SK-N-SH (cell line): ENCODE measurements around the gene GADD45B. TPM values are rescaled to one million over a fixed set of nuclear protein-coding genes. Genes with fewer than 3 reads are reported as not detected.

Experiments
- CTCF ChIA-PET: fragments of 300-600, 350-600 bp; formaldehyde crosslinking; extraction: SDS; loops from one replicate; lab custom pipeline; 2021; lab: Yijun Ruan, JAX
- POLR2A ChIA-PET: fragments of 350-600 bp; sonication (Branson Sonifier 250); formaldehyde crosslinking; extraction: SDS; loops from one replicate; lab custom pipeline; 2020; ENCODE audit warnings: antibody characterized with exemption, inconsistent platforms; lab: Yijun Ruan, JAX
- DNase-seq: peaks from one replicate; pipeline ENCODE4 v3.0.0; 2012
- H2AFZ ChIP-seq: fragments of 200-600 bp; sonication (generic); 2 replicates; pipeline ENCODE4 v1.8.1; 2016; ENCODE audit warnings: antibody characterized with exemption, mild to moderate bottlenecking, low read depth
- H3F3A ChIP-seq: fragments of 200-600 bp; sonication (generic); replicated peaks from 2 replicates; pipeline ENCODE3; 2016; ENCODE audit warnings: antibody characterized with exemption, mild to moderate bottlenecking; ENCODE audit not compliant: insufficient read depth
- H3K27ac ChIP-seq, 2 experiments: fragments of 200-500 bp in 1 of 2; fragments of 200-600 bp in 1 of 2; sonication (Bioruptor generic) in 1 of 2; sonication (generic), shearing (Covaris generic) in 1 of 2; 2 replicates each; pipeline versions ENCODE4 v1.5.1 to v1.6.1; 2014 to 2016; ENCODE audit warnings: low read depth in 2 of 2, inconsistent platforms in 1 of 2, low read length in 1 of 2, mild to moderate bottlenecking in 1 of 2, mixed read lengths in 1 of 2
- H3K27me3 ChIP-seq: fragments of 200-600 bp; sonication (generic), shearing (Covaris generic); 2 replicates; pipeline ENCODE4 v1.6.1; 2016; ENCODE audit warnings: mixed run types; ENCODE audit not compliant: insufficient read depth
- H3K36me3 ChIP-seq, 2 experiments: fragments of 200-500 bp in 1 of 2; fragments of 200-600 bp in 1 of 2; sonication (Bioruptor generic) in 1 of 2; sonication (generic) in 1 of 2; replicated peaks in 1 of 2; 2 replicates each; pipeline versions ENCODE3 to v1.5.1; 2014 to 2016; ENCODE audit warnings: low read length in 1 of 2, mild to moderate bottlenecking in 1 of 2; ENCODE audit not compliant: insufficient read depth in 2 of 2, control insufficient read depth in 1 of 2
- H3K4me1 ChIP-seq, 2 experiments: fragments of 200-500 bp in 1 of 2; fragments of 200-600 bp in 1 of 2; sonication (Bioruptor generic) in 1 of 2; sonication (generic), shearing (Covaris generic) in 1 of 2; 2 replicates each; pipeline versions ENCODE4 v1.5.1 to v1.6.1; 2014 to 2016; ENCODE audit warnings: low read depth in 1 of 2, low read length in 1 of 2, mixed run types in 1 of 2; ENCODE audit not compliant: insufficient read depth in 2 of 2, control insufficient read depth in 1 of 2
- H3K4me2 ChIP-seq: fragments of 200-600 bp; sonication (generic), shearing (Covaris generic); 2 replicates; pipeline ENCODE4 v1.6.1; 2017; ENCODE audit warnings: mixed run types
- H3K4me3 ChIP-seq, 2 experiments: fragments of 200-500 bp in 1 of 2; fragments of 200-600 bp in 1 of 2; sonication (Bioruptor generic) in 1 of 2; sonication (generic), shearing (Covaris generic) in 1 of 2; 2 replicates each; pipeline versions ENCODE4 v1.5.1 to v1.8.1; 2014 to 2016; ENCODE audit warnings: low read depth in 2 of 2, inconsistent platforms in 1 of 2, low read length in 1 of 2, mild to moderate bottlenecking in 1 of 2, mixed read lengths in 1 of 2, moderate library complexity in 1 of 2
- H3K79me2 ChIP-seq: fragments of 200-600 bp; sonication (generic); 2 replicates; pipeline ENCODE4 v1.8.1; 2017; ENCODE audit warnings: mild to moderate bottlenecking; ENCODE audit not compliant: insufficient read depth
- H3K9ac ChIP-seq: fragments of 200-600 bp; sonication (generic); 2 replicates; pipeline ENCODE4 v1.6.1; 2017; ENCODE audit warnings: mixed run types
- H3K9me2 ChIP-seq: fragments of 200-600 bp; sonication (generic); 2 replicates; pipeline ENCODE4 v1.6.1; 2017; ENCODE audit warnings: mixed run types
- H3K9me3 ChIP-seq: fragments of 200-600 bp; sonication (generic); 2 replicates; pipeline ENCODE4 v1.6.1; 2017; ENCODE audit warnings: mixed run types, mild to moderate bottlenecking, moderate library complexity
- H4K20me1 ChIP-seq: fragments of 200-600 bp; sonication (generic); 2 replicates; pipeline ENCODE4 v1.6.1; 2017; ENCODE audit warnings: mild to moderate bottlenecking, mixed run types; ENCODE audit not compliant: insufficient read depth
- CHD2 ChIP-seq: fragments of 150-350 bp; IDR thresholded peaks from 2 replicates; pipeline ENCODE4 v1.6.1; 2018; ENCODE audit warnings: low read length; ENCODE audit not compliant: partially characterized antibody
- MAX ChIP-seq: IDR thresholded peaks from 2 replicates; pipeline ENCODE4 v1.4.0; 2012; ENCODE audit warnings: low read depth
- NFIC ChIP-seq: IDR thresholded peaks from 2 replicates; pipeline ENCODE4 v1.4.0; 2012; ENCODE audit warnings: borderline replicate concordance
- RAD21 ChIP-seq: IDR thresholded peaks from 2 replicates; pipeline ENCODE4 v1.6.1; 2012; ENCODE audit warnings: mild to moderate bottlenecking, low read length
- RCOR1 ChIP-seq: fragments of 150-350 bp; IDR thresholded peaks from 2 replicates; pipeline ENCODE4 v1.6.1; 2017; ENCODE audit warnings: antibody characterized with exemption, low read length
- RXRA ChIP-seq: IDR thresholded peaks from 2 replicates; pipeline ENCODE4 v1.4.0; 2012; ENCODE audit warnings: low read depth, mild to moderate bottlenecking, borderline replicate concordance
- TAF1 ChIP-seq: IDR thresholded peaks from 2 replicates; pipeline ENCODE4 v1.6.1; 2012; ENCODE audit warnings: low read depth, mild to moderate bottlenecking, low read length, moderate library complexity, borderline replicate concordance
- TCF12 ChIP-seq: IDR thresholded peaks from 2 replicates; pipeline ENCODE4 v1.4.0; 2012
- ZBTB33 ChIP-seq: IDR thresholded peaks from 2 replicates; pipeline ENCODE4 v1.4.0; 2012; ENCODE audit warnings: low read depth, borderline replicate concordance
- WGBS: methylation state at CpG from one replicate; pipeline ENCODE4 v1.1.6; 2017; ENCODE audit warnings: low lambda C conversion rate; 5-methylcytosine and 5-hydroxymethylcytosine counted together
- polyA plus RNA-seq, 3 experiments: library from polyadenylated mRNA; depleted of rRNA; stranded (reverse); fragments of >200 nt; gene quantifications; 2 replicates each; pipeline ENCODE4 v1.2.3, GENCODE V29; 2012
- TF ChIP-seq, protein P1 (sequence below): IDR thresholded peaks from 2 replicates; pipeline ENCODE4 v1.6.1; 2012; ENCODE audit warnings: mild to moderate bottlenecking, low read depth, low read length, moderate library complexity

Gene GADD45B
- polyA plus RNA-seq, 1 of the 3 experiments (the other 2 are of a cell fraction): 67.6 TPM

DNA sequence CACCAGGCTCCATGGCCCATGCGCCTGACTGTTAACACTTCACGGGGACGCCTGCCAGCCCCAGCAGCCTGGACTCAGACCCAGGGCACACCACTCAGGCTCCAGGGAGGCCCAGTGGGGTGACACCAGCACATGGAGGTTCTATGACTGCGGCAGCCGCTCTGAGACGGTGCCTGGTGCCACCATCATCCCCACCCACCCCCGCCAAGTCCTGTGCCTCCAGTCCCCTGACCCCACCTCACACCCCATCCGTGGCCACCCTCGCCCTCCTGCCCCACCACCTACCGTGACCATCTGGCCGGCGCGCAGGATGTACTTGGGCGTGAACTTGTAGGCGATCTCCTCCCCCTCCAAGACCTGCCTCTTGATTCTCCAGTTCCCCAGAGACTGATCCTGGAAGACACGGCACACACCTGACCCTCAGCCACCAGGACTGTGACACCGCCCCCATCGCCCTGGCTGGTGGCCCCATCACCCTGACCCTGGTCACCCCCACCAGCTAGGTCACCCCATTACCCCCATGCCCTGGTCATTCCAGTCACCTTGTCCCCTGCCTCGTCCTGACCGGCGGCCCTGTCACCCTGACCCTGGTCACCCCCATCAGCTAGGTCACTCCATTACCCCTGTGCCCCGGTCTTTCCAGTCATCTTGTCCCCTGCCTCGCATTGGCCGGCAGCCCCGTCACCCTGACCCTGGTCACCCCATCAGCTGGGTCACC is 43.6 kb upstream of the GADD45B start (continued):
- no peak for TF ChIP-seq RCOR1
- TF ChIP-seq, protein P1, sequence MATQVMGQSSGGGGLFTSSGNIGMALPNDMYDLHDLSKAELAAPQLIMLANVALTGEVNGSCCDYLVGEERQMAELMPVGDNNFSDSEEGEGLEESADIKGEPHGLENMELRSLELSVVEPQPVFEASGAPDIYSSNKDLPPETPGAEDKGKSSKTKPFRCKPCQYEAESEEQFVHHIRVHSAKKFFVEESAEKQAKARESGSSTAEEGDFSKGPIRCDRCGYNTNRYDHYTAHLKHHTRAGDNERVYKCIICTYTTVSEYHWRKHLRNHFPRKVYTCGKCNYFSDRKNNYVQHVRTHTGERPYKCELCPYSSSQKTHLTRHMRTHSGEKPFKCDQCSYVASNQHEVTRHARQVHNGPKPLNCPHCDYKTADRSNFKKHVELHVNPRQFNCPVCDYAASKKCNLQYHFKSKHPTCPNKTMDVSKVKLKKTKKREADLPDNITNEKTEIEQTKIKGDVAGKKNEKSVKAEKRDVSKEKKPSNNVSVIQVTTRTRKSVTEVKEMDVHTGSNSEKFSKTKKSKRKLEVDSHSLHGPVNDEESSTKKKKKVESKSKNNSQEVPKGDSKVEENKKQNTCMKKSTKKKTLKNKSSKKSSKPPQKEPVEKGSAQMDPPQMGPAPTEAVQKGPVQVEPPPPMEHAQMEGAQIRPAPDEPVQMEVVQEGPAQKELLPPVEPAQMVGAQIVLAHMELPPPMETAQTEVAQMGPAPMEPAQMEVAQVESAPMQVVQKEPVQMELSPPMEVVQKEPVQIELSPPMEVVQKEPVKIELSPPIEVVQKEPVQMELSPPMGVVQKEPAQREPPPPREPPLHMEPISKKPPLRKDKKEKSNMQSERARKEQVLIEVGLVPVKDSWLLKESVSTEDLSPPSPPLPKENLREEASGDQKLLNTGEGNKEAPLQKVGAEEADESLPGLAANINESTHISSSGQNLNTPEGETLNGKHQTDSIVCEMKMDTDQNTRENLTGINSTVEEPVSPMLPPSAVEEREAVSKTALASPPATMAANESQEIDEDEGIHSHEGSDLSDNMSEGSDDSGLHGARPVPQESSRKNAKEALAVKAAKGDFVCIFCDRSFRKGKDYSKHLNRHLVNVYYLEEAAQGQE: no peak

DNA sequence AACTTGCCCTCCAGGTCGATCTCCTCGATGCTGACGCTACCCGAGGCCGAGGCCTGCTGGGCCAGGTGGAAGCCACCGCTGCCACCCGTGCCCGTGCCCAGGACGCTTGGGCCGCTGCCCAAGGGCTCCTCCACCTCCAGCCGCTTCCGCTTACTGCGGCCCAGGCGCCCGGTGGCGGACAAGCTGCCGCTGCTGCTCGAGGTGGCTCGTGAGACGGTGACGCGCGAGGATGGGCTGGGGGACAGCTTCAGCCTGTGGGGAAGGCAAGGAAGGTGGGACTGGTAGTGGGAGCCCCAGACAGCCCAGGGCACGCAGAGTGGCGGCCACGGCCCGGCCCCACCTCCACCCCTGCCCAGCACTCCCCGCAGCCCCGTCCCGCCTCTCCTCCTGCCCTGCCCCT is 42.1 kb upstream of the GADD45B start:
- no peaks in the 10 kb centered on the region for H3K9me3 ChIP-seq
- no peak overlapping the region for H3K4me2 ChIP-seq
- H3K27ac ChIP-seq: no peak overlapping the region
- no peak for DNase-seq
- no peaks in the 10 kb centered on the region for H3K27me3 ChIP-seq
- no peaks in the 10 kb centered on the region for H3K4me1 ChIP-seq
- peaks cover 4% of the 10 kb centered on the region for H3F3A ChIP-seq
- no peak for TF ChIP-seq ZBTB33
- TF ChIP-seq MAX: no peak
- no peak for TF ChIP-seq NFIC
- TF ChIP-seq TCF12: no peak
- no peak for TF ChIP-seq RAD21
- no peak for TF ChIP-seq RCOR1
- no peak for TF ChIP-seq RXRA
- TF ChIP-seq CHD2: no peak
- no peak for TF ChIP-seq TAF1
- TF ChIP-seq, all 33 proteins: peak for 0
- Histone ChIP-seq H4K20me1 (peaks cover 4% of the 10 kb centered on the region; the same call in 1 of the 2 replicates), H3K9me2 (no peaks in the 10 kb centered on the region), H3K36me3 (peaks cover 3 to 46% of the 10 kb centered on the region in 2 experiments), H3K79me2 (peaks cover 16% of the 10 kb centered on the region; the same call in 1 of the 2 replicates), H3K9ac (no peak overlapping the region), H3K4me3 (no peak overlapping the region), H2AFZ (no peak overlapping the region)
- ChIA-PET POLR2A (interaction anchor here (1.0 kb wide), 1 partner anchor 9 kb away, joined by 4 read pairs; no protein-coding TSS in a partner anchor), CTCF (no interaction called here)
- WGBS: 98% methylated on average over 9 of the region's 30 CpGs
